ENCODE measurements around the gene TTLL9. TPM values are rescaled to one million over a fixed set of nuclear protein-coding genes. Genes with fewer than 3 reads are reported as not detected.
A peak's percentile ranks its signal among the peaks of the same experiment; 100 is the strongest.

Gene TTLL9
- total RNA-seq, 1 donor from 2014 or later: 3.4 TPM

- H3K9me3 Mint-ChIP-seq: no peaks in the 10 kb centered on the region
- H3K36me3 Mint-ChIP-seq: no peaks in the 10 kb centered on the region
- H3K27me3 Mint-ChIP-seq: no peaks in the 10 kb centered on the region
- no peak overlapping the region for H3K4me3 Mint-ChIP-seq
- DNase-seq (ENCODE audit: extremely low spot score, unreplicated experiment): peak; percentile 68
- H3K27ac Mint-ChIP-seq: no peak overlapping the region
- TF ChIP-seq CTCF (conservative IDR thresholded peaks at IDR 0.05): no peak
- peaks cover 16% of the 10 kb centered on the region for H3K4me1 Mint-ChIP-seq (ENCODE audit: unreplicated experiment)
Measured at GRCh38 chr20:31830406-31830981, 39.9 kb upstream of the TTLL9 start.

- TF ChIP-seq CTCF (conservative IDR thresholded peaks at IDR 0.05): no peak
- Mint-ChIP-seq H3K4me1 (ENCODE audit: unreplicated experiment) (peaks cover 20% of the 10 kb centered on the region), H3K36me3 (no peaks in the 10 kb centered on the region), H3K27ac (no peak overlapping the region), H3K27me3 (no peaks in the 10 kb centered on the region), H3K4me3 (no peak overlapping the region), H3K9me3 (no peaks in the 10 kb centered on the region)
- no peak for DNase-seq (ENCODE audit: extremely low spot score, unreplicated experiment)
Measured at GRCh38 chr20:31831211-31831610, 39.2 kb upstream of the TTLL9 start.

- no peak for DNase-seq (ENCODE audit: extremely low spot score, unreplicated experiment)
- Mint-ChIP-seq H3K4me1 (ENCODE audit: unreplicated experiment) (peaks cover 22% of the 10 kb centered on the region), H3K9me3 (no peaks in the 10 kb centered on the region), H3K36me3 (no peaks in the 10 kb centered on the region), H3K27ac (no peak overlapping the region), H3K4me3 (no peak overlapping the region), H3K27me3 (no peaks in the 10 kb centered on the region)
- TF ChIP-seq CTCF (conservative IDR thresholded peaks at IDR 0.05): no peak
Measured at GRCh38 chr20:31831771-31832306, 38.6 kb upstream of the TTLL9 start.

- Mint-ChIP-seq H3K36me3 (no peaks in the 10 kb centered on the region), H3K4me3 (peak overlapping the region; percentile 14), H3K27me3 (no peaks in the 10 kb centered on the region), H3K4me1 (ENCODE audit: unreplicated experiment) (peaks cover 22% of the 10 kb centered on the region), H3K27ac (no peak overlapping the region), H3K9me3 (no peaks in the 10 kb centered on the region)
- DNase-seq (ENCODE audit: extremely low spot score, unreplicated experiment): peak; percentile 88
- TF ChIP-seq CTCF (conservative IDR thresholded peaks at IDR 0.05): peak; percentile 99
Measured at GRCh38 chr20:31833130-31833930, 37.1 kb upstream of the TTLL9 start.

GRCh38 chr20:31833931-31834521, 36.4 kb upstream of the TTLL9 start:
- H3K27ac Mint-ChIP-seq: no peak overlapping the region
- no peaks in the 10 kb centered on the region for H3K27me3 Mint-ChIP-seq
- no peaks in the 10 kb centered on the region for H3K36me3 Mint-ChIP-seq
- H3K4me3 Mint-ChIP-seq: no peak overlapping the region
- peaks cover 22% of the 10 kb centered on the region for H3K4me1 Mint-ChIP-seq (ENCODE audit: unreplicated experiment)
- TF ChIP-seq CTCF (conservative IDR thresholded peaks at IDR 0.05): no peak
- H3K9me3 Mint-ChIP-seq: no peaks in the 10 kb centered on the region
- no peak for DNase-seq (ENCODE audit: extremely low spot score, unreplicated experiment)
